KMS-11 (cell line): ENCODE data around the gene PRPF4.

Experiments
- H2AFZ ChIP-seq: fragments of 200-600 bp; sonication (generic); 2 replicates; pipeline ENCODE4 v1.6.1; 2016; ENCODE audit warnings: antibody characterized with exemption, mixed run types, low read depth
- H3K27ac ChIP-seq: fragments of 200-600 bp; sonication (generic); 2 replicates; pipeline ENCODE4 v1.6.1; 2016; ENCODE audit warnings: mild to moderate bottlenecking, mixed run types
- H3K27me3 ChIP-seq: fragments of 200-600 bp; sonication (generic); 2 replicates; pipeline ENCODE4 v1.6.1; 2017; ENCODE audit warnings: mild to moderate bottlenecking, low read depth, mixed run types, moderate library complexity; ENCODE audit not compliant: insufficient read depth
- H3K36me3 ChIP-seq: fragments of 200-600 bp; sonication (generic); 2 replicates; pipeline ENCODE4 v1.6.1; 2017; ENCODE audit warnings: mild to moderate bottlenecking, mixed run types; ENCODE audit not compliant: insufficient read depth
- H3K4me1 ChIP-seq: fragments of 200-600 bp; sonication (generic); 2 replicates; pipeline ENCODE4 v1.6.1; 2016; ENCODE audit warnings: mild to moderate bottlenecking, low read depth, mixed run types; ENCODE audit not compliant: poor library complexity, severe bottlenecking
- H3K4me2 ChIP-seq: fragments of 200-600 bp; sonication (generic); 2 replicates; pipeline ENCODE4 v1.7.0; 2016; ENCODE audit warnings: mild to moderate bottlenecking, mixed run types
- H3K4me3 ChIP-seq: fragments of 200-600 bp; sonication (generic); IDR thresholded peaks from 2 replicates; pipeline ENCODE4 v1.6.1; 2017; ENCODE audit warnings: low read depth, low read length, mixed read lengths; ENCODE audit not compliant: insufficient read depth
- H3K79me2 ChIP-seq: fragments of 200-600 bp; sonication (generic); 2 replicates; pipeline ENCODE4 v1.6.1; 2016; ENCODE audit warnings: low read depth, mixed run types; ENCODE audit not compliant: insufficient read depth
- H3K9ac ChIP-seq: fragments of 200-600 bp; sonication (generic); 2 replicates; pipeline ENCODE4 v1.6.1; 2016; ENCODE audit warnings: mild to moderate bottlenecking, mixed run types
- H4K20me1 ChIP-seq: fragments of 200-600 bp; sonication (generic); 2 replicates; pipeline ENCODE4 v1.6.1; 2016; ENCODE audit warnings: mild to moderate bottlenecking, mixed run types; ENCODE audit not compliant: insufficient read depth
- TF ChIP-seq, protein P1 (sequence below): fragments of 200-600 bp; sonication (generic); conservative IDR thresholded peaks from 2 replicates; pipeline ENCODE4 v1.6.1; 2017; ENCODE audit warnings: low read depth, mild to moderate bottlenecking, antibody characterized with exemption, low read length, moderate library complexity, mixed read lengths

PRPF4 gene

GRCh38 chr9:113309204-113309813 lies 33.9 kb downstream of the PRPF4 start:
- Histone ChIP-seq H4K20me1 (no peaks in the 10 kb centered on the region), H3K4me1 (no peaks in the 10 kb centered on the region), H2AFZ (no peak overlapping the region), H3K4me3 (no peak overlapping the region), H3K79me2 (no peaks in the 10 kb centered on the region), H3K9ac (no peak overlapping the region), H3K27ac (no peak overlapping the region), H3K27me3 (no peaks in the 10 kb centered on the region), H3K4me2 (no peak overlapping the region), H3K36me3 (no peaks in the 10 kb centered on the region)
- TF ChIP-seq, protein P1, sequence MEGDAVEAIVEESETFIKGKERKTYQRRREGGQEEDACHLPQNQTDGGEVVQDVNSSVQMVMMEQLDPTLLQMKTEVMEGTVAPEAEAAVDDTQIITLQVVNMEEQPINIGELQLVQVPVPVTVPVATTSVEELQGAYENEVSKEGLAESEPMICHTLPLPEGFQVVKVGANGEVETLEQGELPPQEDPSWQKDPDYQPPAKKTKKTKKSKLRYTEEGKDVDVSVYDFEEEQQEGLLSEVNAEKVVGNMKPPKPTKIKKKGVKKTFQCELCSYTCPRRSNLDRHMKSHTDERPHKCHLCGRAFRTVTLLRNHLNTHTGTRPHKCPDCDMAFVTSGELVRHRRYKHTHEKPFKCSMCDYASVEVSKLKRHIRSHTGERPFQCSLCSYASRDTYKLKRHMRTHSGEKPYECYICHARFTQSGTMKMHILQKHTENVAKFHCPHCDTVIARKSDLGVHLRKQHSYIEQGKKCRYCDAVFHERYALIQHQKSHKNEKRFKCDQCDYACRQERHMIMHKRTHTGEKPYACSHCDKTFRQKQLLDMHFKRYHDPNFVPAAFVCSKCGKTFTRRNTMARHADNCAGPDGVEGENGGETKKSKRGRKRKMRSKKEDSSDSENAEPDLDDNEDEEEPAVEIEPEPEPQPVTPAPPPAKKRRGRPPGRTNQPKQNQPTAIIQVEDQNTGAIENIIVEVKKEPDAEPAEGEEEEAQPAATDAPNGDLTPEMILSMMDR, result peak; percentile 59

- TF ChIP-seq, protein P1, result no peak
- no peaks in the 10 kb centered on the region for H4K20me1 ChIP-seq
- H3K36me3 ChIP-seq, result no peaks in the 10 kb centered on the region
- no peaks in the 10 kb centered on the region for H3K4me1 ChIP-seq
- no peak overlapping the region for H3K9ac ChIP-seq
- H2AFZ ChIP-seq, result no peak overlapping the region
- no peaks in the 10 kb centered on the region for H3K79me2 ChIP-seq
- no peaks in the 10 kb centered on the region for H3K27me3 ChIP-seq
- H3K4me2 ChIP-seq, result no peak overlapping the region
- H3K27ac ChIP-seq, result no peak overlapping the region
- no peak overlapping the region for H3K4me3 ChIP-seq
These were observed 35.1 kb downstream of the PRPF4 start for GRCh38 chr9:113310538-113310937.

- Histone ChIP-seq H3K4me3 (no peak overlapping the region), H2AFZ (no peak overlapping the region), H3K27me3 (no peaks in the 10 kb centered on the region), H3K9ac (no peak overlapping the region), H3K27ac (no peak overlapping the region), H4K20me1 (no peaks in the 10 kb centered on the region), H3K36me3 (no peaks in the 10 kb centered on the region), H3K4me2 (no peak overlapping the region), H3K4me1 (no peaks in the 10 kb centered on the region), H3K79me2 (no peaks in the 10 kb centered on the region)
- TF ChIP-seq, protein P1, result no peak
These were observed 36.5 kb downstream of the PRPF4 start for GRCh38 chr9:113311961-113312360.

- no peak overlapping the region for H3K27ac ChIP-seq
- no peak overlapping the region for H3K9ac ChIP-seq
- no peak overlapping the region for H3K4me3 ChIP-seq
- H4K20me1 ChIP-seq, result no peaks in the 10 kb centered on the region
- H3K4me1 ChIP-seq, result no peaks in the 10 kb centered on the region
- TF ChIP-seq, protein P1, result no peak
- H2AFZ ChIP-seq, result no peak overlapping the region
- no peaks in the 10 kb centered on the region for H3K36me3 ChIP-seq
- H3K4me2 ChIP-seq, result no peak overlapping the region
- H3K27me3 ChIP-seq, result no peaks in the 10 kb centered on the region
- H3K79me2 ChIP-seq, result no peaks in the 10 kb centered on the region
These were observed 37.8 kb downstream of the PRPF4 start for GRCh38 chr9:113313261-113313660.
